Stimulated activated CD8-positive, alpha-beta memory T cell treated with anti-CD3 and anti-CD28 coated beads, Interleukin-7, amount 100 ng/mL, for 1 hour (primary cell): ENCODE measurements around the gene KLHL1.
"Not testable (repeated sequence)": the region's sequence is repeated elsewhere in the genome, so short reads cannot be mapped to it uniquely, and the experiment has no call there.

ENCODE experiments used
- DNase-seq, 2 donors: peaks; one replicate each; pipeline ENCODE4 v3.0.0-alpha.2; 2020; ENCODE audit warnings: low read depth in 2 of 2

Gene KLHL1

GRCh38 chr13:70108356-70109105 is at the start of gene KLHL1:
TSS of gene KLHL1 (minus strand) at chr13:70108452. CDS start at chr13:70107699, 753 bp downstream.
- no peak for DNase-seq

GRCh38 chr13:70142658-70143057 is 34.4 kb upstream of the KLHL1 start:
- not testable (repeated sequence) for DNase-seq

GRCh38 chr13:70128098-70128497 is 19.8 kb upstream of the KLHL1 start:
- DNase-seq: no peak

- DNase-seq: no peak
These were observed 17.4 kb upstream of the KLHL1 start for GRCh38 chr13:70125693-70126092.

GRCh38 chr13:70117338-70117905 is 9.2 kb upstream of the KLHL1 start:
- DNase-seq: no peak

- no peak for DNase-seq
These were observed 562 bp downstream of the KLHL1 start, which contains the start of gene ATXN8OS for GRCh38 chr13:70107498-70108281. TSS of gene ATXN8OS (plus strand) at chr13:70107826.

GRCh38 chr13:70107125-70107497 is 1.1 kb downstream of the KLHL1 start:
- DNase-seq: no peak

- no peak for DNase-seq
These were observed 3.8 kb downstream of the KLHL1 start for GRCh38 chr13:70104481-70104880.

GRCh38 chr13:70098669-70099068 is 9.6 kb downstream of the KLHL1 start:
- no peak for DNase-seq

GRCh38 chr13:70090036-70090723 is 18.1 kb downstream of the KLHL1 start:
- no peak for DNase-seq

GRCh38 chr13:70088926-70089325 is 19.3 kb downstream of the KLHL1 start:
- DNase-seq: no peak

GRCh38 chr13:70087247-70087646 is 21.0 kb downstream of the KLHL1 start:
- no peak for DNase-seq

GRCh38 chr13:70080012-70080411 is 28.2 kb downstream of the KLHL1 start:
- DNase-seq: no peak

- no peak for DNase-seq
These were observed 53.7 kb downstream of the KLHL1 start for GRCh38 chr13:70054572-70054971.

GRCh38 chr13:70051531-70051930 is 56.7 kb downstream of the KLHL1 start:
- no peak for DNase-seq

- DNase-seq: no peak
These were observed 64.6 kb downstream of the KLHL1 start for GRCh38 chr13:70043685-70044084.

GRCh38 chr13:70042193-70042592 is 66.1 kb downstream of the KLHL1 start:
- no peak for DNase-seq

GRCh38 chr13:70034286-70034685 is 74.0 kb downstream of the KLHL1 start:
- no peak for DNase-seq

GRCh38 chr13:70027551-70027950 is 80.7 kb downstream of the KLHL1 start:
- no peak for DNase-seq

- DNase-seq: no peak
These were observed 84.7 kb downstream of the KLHL1 start for GRCh38 chr13:70023516-70023915.

- no peak for DNase-seq
These were observed 85.6 kb downstream of the KLHL1 start for GRCh38 chr13:70022646-70023045.

GRCh38 chr13:70016116-70016515 is 92.1 kb downstream of the KLHL1 start:
- no peak for DNase-seq
